ENCODE data around the gene RSPRY1. TPM values are rescaled to one million over a fixed set of nuclear protein-coding genes. Genes with fewer than 3 reads are reported as not detected.
"Not testable (repeated sequence)": the region's sequence is repeated elsewhere in the genome, so short reads cannot be mapped to it uniquely, and the experiment has no call there.

The RSPRY1 gene
- total RNA-seq, 1 donor from 2014 or later = 49.6 TPM

DNA sequence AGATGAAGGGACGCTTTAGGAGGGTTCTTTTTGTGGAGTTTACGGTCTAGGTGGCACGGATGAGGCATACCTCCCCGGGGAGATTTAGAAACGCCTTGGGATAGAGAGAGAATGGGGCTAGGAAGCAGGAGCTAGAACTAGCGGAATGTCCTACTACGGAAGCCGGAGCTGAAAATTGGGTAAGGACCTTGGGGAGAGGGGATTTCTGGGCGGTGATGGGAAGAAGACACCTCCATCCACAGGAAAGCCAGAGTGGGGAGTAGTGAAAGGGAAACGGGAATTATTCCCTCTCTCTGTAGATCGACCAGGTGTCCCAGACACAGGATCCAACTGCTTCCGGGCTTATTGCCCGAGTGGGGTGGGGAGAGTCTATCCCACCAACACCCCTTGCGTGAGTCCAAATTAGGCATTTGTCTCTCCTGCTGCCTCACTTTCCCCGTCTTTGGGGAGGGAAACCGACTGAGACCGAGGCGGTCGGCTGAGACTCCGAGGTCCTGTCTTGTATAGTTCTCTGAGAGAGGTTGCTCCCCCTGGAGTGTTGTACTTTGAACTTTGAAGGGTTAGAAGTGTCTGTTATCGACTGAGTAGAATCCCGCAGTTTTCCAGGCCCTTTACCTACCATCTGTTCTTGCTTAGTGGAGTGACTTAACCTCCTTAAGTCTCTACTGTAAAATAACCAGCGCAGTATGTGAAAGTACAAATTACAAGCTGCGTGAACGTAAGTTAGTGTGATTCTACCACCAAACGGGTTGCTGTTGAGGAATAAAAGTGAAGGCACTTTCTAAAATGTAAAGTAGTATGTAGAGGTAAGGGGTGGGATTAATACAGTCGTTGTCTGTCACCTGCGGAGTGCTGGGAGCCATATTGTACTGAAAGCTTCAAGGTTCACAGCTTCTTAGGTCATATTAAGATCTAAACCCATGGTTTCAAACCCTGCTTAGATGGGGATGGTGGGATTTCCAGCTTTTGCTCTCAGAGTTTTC, 1.0 kb downstream of the RSPRY1 start:
- DNase-seq (ENCODE audit: low spot score) = peak; percentile 32

DNA sequence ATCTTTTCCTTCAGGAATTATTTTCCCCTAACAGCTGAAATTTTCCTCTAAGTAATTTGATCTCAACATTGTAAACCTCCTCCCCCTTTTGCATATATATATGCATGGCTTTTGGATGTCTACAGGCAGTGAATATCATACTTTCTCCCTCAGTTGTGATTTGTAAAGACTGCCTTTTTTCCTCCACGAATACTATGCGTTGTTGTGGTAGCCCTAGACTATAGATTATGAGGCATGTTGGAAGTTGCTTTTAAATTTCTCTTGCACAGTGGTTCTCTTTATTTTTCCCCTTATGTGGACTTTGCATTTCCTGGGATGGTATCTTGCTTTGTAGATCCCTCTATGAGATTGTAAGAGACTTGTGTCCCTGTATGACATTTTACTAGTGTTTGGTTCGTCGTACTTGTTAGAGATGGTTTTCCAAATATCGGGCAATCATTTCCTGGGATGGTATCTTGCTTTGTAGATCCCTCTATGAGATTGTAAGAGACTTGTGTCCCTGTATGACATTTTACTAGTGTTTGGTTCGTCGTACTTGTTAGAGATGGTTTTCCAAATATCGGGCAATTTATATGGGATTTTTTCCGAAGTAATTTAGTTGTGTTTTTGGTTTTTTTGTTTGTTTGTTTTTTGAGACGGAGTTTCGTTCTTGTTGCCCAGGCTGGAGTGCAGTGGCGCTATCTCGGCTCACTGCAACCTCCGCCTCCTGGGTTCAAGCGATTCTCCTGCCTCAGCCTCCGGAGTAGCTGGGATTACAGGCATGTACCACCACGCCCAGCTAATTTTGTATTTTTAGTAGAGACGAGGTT, 2.0 kb downstream of the RSPRY1 start:
- DNase-seq (ENCODE audit: low spot score) = not testable (repeated sequence)

DNA sequence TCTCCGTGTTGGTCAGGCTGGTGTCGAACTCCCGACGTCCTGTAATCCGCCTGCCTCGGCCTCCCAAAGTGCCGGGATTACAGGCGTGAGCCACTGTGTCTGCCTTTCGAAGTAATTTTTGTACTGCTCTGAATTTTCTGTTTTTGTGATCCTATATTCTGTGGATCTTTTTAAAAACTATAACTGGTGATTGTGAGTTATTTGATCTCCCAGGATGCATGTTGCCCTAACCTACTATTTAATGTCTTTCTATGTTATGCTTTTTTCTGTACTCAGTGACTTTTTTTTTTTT, 2.5 kb downstream of the RSPRY1 start:
- DNase-seq (ENCODE audit: low spot score) = no peak

DNA sequence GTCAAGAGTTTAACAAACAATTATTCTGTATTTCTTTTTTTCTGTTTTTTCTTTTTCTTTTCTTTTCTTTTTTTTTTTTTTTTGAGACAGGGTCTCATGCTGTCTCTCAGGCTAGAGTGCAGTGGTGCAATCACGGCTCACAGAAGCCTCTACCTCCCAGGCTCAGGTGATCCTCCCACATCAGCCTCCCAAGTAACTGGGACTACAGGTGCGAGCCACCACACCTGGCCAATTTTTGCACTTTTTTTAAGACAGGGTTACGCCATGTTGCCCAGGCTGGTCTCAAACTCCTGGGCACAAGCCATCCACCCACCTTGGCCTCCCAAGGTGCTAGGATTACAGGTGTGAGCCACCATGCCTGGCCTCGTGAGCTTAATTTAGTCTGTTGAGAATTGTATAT, 3.4 kb downstream of the RSPRY1 start:
- not testable (repeated sequence) for DNase-seq (ENCODE audit: low spot score)

DNA sequence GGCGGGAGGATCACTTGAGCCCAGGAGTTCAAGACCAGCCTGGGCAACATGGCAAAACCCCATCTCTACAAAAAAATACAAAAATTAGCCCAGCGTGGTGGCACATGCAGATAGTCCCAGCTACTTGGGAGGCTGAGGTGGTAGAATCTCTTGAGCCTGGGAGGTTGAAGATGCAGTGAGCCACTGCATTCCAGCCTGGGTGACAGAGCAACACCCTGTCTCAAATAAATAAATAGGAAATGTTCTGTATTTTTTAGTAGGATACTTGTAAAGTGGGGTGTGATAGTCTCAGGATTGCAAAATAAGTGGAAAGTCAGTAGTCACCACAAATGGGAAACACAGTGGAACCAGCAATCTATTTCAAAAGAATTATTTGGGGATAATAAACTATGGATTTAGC, 4.0 kb downstream of the RSPRY1 start:
- DNase-seq (ENCODE audit: low spot score) = no peak

DNA sequence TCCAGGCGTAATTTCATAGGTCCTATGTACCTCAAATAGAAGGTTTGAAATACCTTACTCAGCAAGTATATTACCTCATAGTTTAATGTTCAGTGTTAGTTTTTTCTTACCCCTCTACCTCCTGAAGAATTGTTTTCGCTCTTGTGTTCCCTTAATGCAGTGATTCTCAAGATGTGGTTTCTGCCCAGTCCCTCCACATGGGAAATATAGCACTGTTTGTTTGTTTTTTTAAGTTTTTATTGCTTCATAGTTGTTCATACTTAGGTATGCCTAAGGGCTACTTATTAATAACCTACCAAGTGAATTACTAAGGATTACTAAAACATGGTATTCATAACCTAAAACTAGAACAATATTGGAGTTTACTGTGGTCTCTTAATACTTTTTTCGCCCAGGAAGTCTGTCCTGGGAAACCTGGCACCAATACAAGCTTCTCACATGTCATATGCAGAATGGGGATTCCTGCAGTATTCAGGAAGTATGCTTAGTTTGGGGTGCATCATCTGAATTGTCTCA, 5.0 kb downstream of the RSPRY1 start:
- DNase-seq (ENCODE audit: low spot score) = no peak

DNA sequence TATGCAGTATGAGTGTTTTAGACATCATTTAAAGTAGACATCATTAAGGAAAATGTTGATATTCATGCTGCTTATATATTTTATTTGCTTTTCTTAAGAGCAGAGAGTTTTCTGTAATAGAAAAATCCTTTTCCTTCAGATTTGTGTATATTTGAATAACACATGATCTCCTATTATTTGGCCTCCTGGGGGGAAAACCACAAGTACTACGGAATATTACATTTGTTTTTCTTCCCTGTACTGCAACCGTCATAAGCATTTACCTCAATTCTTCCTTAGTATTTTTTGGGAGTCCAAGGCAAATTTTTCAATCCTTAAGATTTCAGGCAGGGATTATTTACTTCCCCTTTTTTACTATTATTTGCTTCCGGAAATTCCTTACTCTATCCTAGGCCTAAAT, 6.0 kb downstream of the RSPRY1 start:
- no peak for DNase-seq (ENCODE audit: low spot score)

DNA sequence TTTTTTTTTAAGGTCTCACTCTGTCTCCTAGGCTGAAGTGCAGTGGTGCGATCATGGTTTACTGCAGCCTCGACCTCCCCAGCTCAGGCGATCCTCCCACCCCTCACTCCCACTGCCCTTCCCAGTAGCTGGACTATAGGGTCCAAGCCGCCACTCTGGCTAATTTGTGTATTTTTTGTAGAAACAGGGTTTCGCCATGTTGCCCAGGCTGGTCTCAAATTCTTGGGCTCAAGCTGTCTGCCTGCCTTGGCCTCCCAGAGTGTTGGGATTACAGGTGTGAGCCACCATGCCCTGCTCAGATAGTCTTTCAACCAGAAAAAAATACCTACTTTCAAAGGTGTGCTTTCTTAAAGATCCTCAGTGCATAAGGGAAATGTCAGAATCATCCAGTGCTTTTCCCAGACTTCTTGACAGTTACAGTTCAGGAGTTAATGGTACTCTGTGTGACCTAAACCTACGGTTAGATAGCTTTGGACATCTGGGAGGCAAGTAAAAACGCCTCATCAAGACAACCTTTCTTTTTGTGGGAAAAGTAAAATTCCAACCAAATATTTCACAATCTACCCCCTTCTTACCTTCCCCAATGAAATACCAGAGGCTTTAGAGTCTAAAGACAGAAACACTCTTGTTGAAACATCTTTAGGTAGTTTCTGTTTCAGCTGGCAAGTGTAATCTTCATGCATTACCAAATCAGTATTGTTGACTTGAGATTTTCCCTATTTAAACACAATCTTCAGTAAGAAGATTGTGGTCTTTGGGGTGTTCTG, 6.8 kb downstream of the RSPRY1 start:
- DNase-seq (ENCODE audit: low spot score) = no peak

DNA sequence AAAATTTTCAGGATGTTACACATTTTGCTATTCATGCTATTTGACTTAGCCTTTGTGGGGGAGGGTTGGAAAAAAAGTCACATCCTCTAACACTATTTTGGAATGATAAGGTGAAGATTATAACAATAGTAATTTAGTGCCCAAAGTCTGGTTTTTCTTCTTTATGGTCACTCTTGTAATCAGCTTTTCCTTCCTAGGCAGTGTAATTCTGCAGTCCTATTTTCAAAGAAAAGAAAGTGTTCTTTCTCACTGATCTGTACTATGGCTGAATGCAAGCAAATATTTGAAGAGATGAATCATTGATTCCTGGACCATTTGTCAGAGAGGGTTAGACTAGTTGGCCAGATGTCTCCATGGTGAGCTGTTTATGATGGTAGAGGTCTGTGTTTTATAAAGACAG, 8.4 kb downstream of the RSPRY1 start:
- no peak for DNase-seq (ENCODE audit: low spot score)

DNA sequence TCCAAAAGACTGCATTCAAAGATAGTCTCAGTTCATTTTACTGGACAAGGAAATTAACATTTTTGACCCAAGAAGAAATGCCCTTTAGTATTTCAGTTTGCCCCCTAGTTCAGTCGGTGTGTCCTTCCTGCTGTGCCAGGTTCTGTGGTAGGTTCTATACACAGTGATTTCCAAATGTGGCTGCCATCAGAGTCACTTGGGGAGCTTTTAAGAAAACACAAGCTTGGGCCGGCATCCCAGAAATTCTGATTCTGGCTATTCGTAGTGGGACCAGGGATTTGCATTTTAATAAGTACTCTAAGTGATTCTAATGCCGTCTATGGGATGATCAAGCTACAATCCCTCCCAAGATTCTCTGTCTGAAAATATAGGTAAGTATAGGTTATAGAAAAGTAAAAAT, 10.2 kb downstream of the RSPRY1 start:
- no peak for DNase-seq (ENCODE audit: low spot score)

DNA sequence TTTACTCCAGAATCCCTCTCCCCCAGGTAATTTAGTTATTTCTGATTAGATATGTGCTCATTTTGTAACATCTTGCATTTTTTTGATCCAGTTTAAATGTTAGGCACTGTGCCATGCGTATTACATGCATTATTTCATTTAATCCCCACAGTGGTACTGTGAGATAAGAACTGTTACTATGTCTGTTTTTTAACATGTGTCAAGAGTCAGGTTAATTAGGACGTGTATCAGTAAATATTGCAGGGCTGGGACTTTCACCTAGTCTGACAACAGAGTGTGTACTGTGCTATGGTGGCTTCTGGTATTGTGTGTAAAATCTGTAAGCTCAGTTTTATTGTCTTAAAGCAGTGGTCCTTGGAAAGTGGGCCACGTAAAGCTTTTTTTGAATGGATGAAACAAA, 10.6 kb downstream of the RSPRY1 start:
- no peak for DNase-seq (ENCODE audit: low spot score)

DNA sequence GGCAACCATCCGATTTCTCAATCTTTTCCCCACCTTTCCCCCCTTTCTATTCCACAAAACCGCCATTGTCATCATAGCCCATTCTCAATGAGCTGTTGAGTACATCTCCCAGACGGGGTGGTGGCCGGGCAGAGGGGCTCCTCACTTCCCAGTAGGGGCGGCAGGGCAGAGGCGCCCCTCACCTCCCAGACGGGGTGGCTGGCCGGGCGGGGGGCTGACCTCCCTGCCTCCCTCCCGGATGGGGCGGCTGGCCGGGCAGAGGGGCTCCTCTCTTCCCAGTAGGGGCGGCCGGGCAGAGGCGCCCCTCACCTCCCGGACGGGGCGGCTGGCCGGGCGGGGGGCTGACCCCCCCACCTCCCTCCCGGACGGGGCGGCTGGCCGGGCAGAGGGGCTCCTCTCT, 14.2 kb downstream of the RSPRY1 start:
- not testable (repeated sequence) for DNase-seq (ENCODE audit: low spot score)

DNA sequence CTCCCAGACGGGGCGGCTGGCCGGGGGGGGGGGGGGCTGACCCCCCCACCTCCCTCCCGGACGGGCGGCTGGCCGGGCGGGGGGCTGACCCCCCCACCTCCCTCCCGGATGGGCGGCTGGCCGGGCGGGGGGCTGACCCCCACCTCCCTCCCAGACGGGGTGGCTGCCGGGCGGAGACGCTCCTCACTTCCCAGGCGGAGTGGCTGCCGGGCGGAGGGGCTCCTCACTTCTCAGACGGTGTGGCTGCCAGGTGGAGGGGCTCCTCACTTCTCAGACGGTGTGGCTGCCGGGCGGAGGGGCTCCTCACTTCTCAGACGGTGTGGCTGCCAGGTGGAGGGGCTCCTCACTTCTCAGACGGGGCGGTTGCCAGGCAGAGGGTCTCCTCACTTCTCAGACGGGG, 14.8 kb downstream of the RSPRY1 start:
- not testable (repeated sequence) for DNase-seq (ENCODE audit: low spot score)

DNA sequence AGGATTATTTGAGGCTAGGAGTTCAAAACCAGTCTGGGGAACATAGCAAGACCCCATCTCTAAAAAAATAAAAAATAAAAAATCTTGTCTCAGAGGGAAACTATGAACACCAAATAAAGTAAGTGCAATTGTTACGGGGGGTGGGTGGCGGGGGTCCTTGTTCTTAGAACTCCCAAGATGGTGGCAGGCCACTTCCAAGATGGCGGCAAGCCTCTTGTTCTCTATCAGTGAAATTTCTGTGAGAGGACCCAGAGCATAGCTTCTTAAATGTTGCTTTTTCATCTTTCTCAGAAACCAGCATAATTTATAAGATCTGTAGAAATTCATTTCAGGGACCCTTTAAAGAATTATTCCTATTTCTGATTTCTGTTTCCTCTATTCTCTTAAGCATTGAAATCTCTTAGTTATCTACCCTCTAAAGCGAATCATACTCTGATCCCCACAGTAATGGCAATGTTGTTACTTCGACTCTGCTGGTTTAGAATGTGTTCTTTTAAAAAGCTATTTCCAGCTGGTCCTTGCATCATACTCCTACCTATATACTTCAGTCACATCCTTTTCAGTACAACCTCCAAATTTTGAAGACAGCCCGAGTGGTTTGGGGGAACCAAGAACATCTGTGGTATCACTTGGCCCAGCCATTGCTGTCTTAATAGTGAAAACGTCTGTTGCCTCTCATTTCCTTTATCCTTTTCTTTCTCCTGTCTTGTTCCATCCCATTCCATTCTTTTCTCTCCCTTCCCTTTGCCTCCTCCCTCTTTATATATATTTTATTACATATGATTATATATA, 16.2 kb downstream of the RSPRY1 start:
- DNase-seq (ENCODE audit: low spot score) = no peak

DNA sequence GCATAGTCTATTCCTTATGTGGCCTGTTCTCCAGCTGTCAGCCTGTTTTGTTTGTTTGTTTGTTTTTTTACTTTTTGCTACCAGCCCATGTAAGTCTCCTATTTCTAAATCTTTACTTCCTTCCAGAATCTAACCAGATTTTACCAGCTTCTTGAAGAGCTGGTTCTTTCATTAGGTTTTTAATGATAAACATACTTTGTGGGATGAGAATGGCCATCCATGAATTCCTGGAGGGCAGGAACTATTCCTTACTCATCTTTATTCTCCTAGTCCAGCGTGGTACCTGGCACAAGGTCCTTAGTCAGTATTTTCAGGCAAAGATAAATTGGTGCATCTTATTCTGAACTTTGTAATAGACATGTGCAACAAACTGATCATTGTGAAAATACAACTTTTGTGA, 17.3 kb downstream of the RSPRY1 start:
- DNase-seq (ENCODE audit: low spot score) = no peak

DNA sequence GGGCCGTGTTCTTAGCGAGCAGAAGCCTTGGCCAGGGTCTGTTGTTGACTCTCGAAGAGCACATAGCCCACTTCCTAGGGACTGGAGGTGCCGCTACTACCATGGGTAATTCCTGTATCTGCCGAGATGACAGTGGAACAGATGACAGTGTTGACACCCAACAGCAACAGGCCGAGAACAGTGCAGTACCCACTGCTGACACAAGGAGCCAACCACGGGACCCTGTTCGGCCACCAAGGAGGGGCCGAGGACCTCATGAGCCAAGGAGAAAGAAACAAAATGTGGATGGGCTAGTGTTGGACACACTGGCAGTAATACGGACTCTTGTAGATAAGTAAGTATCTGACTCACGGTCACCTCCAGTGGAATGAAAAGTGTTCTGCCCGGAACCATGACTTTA, 18.5 kb downstream of the RSPRY1 start:
- DNase-seq (ENCODE audit: low spot score) = no peak

DNA sequence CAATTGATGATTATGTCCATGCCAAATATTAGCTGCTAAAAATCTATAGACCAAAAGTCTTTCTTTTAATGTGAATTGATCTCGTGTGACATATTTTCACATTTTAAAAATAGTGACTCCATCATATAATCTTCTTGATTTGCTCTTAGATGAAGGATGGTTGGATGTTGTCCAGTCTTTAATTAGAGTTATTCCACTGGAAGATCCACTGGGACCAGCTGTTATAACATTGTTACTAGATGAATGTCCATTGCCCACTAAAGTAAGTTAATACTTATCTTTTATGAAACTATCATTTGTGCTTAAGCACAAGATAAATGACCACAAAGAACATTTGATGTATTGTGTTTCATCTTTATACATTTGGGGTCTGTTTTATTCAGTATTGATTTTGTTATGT, 22.8 kb downstream of the RSPRY1 start:
- DNase-seq (ENCODE audit: low spot score) = no peak

DNA sequence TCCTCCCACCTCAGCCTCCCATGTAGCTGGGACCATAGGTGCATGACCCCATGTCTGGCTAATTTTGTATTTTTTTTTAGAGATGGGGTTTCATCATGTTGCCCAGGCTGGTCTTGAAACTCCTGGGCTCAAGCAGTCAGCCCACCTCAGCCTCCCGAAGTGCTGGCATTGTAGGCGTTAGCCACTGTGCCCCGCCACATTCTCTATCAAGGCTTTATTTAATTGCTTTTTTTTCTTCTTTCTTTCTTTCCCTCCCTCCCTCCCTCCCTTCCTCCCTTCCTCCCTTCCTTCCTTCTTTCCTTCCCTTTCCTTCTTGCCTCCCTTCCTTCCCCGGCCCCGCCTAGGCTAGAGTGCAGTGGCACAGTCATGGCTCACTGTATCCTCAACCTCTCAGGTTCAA, 23.7 kb downstream of the RSPRY1 start:
- no peak for DNase-seq (ENCODE audit: low spot score)

DNA sequence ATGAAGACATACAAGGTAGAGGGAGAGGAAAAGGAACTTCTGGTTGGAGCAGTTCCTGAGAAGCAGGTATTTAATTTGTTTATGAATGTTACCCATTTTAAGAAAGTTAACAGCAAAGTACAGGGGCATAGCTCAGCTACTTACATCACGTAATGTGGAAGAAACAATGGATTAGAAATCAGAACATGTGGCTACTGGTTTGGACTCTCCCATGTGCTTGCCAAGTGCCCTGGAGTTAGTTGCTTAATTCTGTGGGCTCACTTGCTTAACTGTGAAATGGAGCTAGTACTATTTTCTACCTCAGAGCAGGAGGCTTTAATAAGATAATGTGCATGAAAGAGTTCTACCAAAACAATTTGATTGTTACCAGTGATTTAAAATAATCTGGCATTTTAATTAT, 27.3 kb downstream of the RSPRY1 start:
- DNase-seq (ENCODE audit: low spot score) = no peak

DNA sequence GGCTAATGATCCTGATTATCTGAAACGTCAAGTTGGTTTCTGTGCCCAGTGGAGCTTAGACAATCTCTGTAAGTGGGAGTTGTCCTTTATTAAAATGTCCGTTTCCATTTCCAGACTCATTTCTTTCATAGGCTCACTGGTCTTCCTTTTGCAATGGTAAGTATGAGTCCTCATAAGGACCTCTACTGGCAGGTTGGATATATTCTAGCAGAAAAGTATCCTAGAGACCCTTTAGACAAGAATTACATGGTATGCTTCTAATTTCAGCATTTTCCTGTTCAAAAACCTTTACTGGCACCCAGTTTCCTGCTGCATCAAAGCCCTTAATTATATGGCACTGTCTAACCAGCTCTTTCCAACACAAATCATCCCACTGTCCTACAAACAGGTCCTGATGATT, 30.8 kb downstream of the RSPRY1 start:
- no peak for DNase-seq (ENCODE audit: low spot score)

DNA sequence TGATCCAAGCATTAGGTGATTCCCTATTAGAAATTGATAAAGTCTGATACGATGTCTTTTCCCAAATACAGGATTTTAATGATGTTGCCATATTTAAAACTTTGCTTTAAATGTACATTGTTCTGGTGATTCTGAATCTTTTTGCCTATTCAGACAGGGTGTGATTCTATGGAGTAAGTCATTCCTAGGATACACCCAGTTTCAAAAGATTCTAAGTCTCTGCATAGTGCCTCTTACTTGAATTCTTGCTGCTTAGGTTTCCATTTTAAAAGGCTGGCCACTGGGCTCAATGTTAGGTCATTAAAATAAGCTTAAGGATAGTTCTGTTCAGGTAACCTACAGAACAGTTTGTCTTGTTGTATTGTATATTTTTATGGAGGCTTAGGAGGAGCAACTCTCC, 36.9 kb downstream of the RSPRY1 start:
- no peak for DNase-seq (ENCODE audit: low spot score)

Measured in mucosa of gallbladder (tissue), 1 donor.